SK-N-SH (cell line): Measurements from ENCODE around the gene SLCO3A1. TPM values are rescaled to one million over a fixed set of nuclear protein-coding genes. Genes with fewer than 3 reads are reported as not detected.

Experiments
- CTCF ChIA-PET: fragments of 300-600, 350-600 bp; formaldehyde crosslinking; extraction: SDS; loops from one replicate; lab custom pipeline; 2021; lab: Yijun Ruan, JAX
- POLR2A ChIA-PET: fragments of 350-600 bp; sonication (Branson Sonifier 250); formaldehyde crosslinking; extraction: SDS; loops from one replicate; lab custom pipeline; 2020; ENCODE audit warnings: antibody characterized with exemption, inconsistent platforms; lab: Yijun Ruan, JAX
- DNase-seq: peaks from one replicate; pipeline ENCODE4 v3.0.0; 2012
- H2AFZ ChIP-seq: fragments of 200-600 bp; sonication (generic); 2 replicates; pipeline ENCODE4 v1.8.1; 2016; ENCODE audit warnings: antibody characterized with exemption, mild to moderate bottlenecking, low read depth
- H3F3A ChIP-seq: fragments of 200-600 bp; sonication (generic); replicated peaks from 2 replicates; pipeline ENCODE3; 2016; ENCODE audit warnings: antibody characterized with exemption, mild to moderate bottlenecking; ENCODE audit not compliant: insufficient read depth
- H3K27ac ChIP-seq, 2 experiments: fragments of 200-500 bp in 1 of 2; fragments of 200-600 bp in 1 of 2; sonication (Bioruptor generic) in 1 of 2; sonication (generic), shearing (Covaris generic) in 1 of 2; 2 replicates each; pipeline versions ENCODE4 v1.5.1 to v1.6.1; 2014 to 2016; ENCODE audit warnings: low read depth in 2 of 2, inconsistent platforms in 1 of 2, low read length in 1 of 2, mild to moderate bottlenecking in 1 of 2, mixed read lengths in 1 of 2
- H3K27me3 ChIP-seq: fragments of 200-600 bp; sonication (generic), shearing (Covaris generic); 2 replicates; pipeline ENCODE4 v1.6.1; 2016; ENCODE audit warnings: mixed run types; ENCODE audit not compliant: insufficient read depth
- H3K36me3 ChIP-seq, 2 experiments: fragments of 200-500 bp in 1 of 2; fragments of 200-600 bp in 1 of 2; sonication (Bioruptor generic) in 1 of 2; sonication (generic) in 1 of 2; replicated peaks in 1 of 2; 2 replicates each; pipeline versions ENCODE3 to v1.5.1; 2014 to 2016; ENCODE audit warnings: low read length in 1 of 2, mild to moderate bottlenecking in 1 of 2; ENCODE audit not compliant: insufficient read depth in 2 of 2, control insufficient read depth in 1 of 2
- H3K4me1 ChIP-seq, 2 experiments: fragments of 200-500 bp in 1 of 2; fragments of 200-600 bp in 1 of 2; sonication (Bioruptor generic) in 1 of 2; sonication (generic), shearing (Covaris generic) in 1 of 2; 2 replicates each; pipeline versions ENCODE4 v1.5.1 to v1.6.1; 2014 to 2016; ENCODE audit warnings: low read depth in 1 of 2, low read length in 1 of 2, mixed run types in 1 of 2; ENCODE audit not compliant: insufficient read depth in 2 of 2, control insufficient read depth in 1 of 2
- H3K4me2 ChIP-seq: fragments of 200-600 bp; sonication (generic), shearing (Covaris generic); 2 replicates; pipeline ENCODE4 v1.6.1; 2017; ENCODE audit warnings: mixed run types
- H3K4me3 ChIP-seq, 2 experiments: fragments of 200-500 bp in 1 of 2; fragments of 200-600 bp in 1 of 2; sonication (Bioruptor generic) in 1 of 2; sonication (generic), shearing (Covaris generic) in 1 of 2; 2 replicates each; pipeline versions ENCODE4 v1.5.1 to v1.8.1; 2014 to 2016; ENCODE audit warnings: low read depth in 2 of 2, inconsistent platforms in 1 of 2, low read length in 1 of 2, mild to moderate bottlenecking in 1 of 2, mixed read lengths in 1 of 2, moderate library complexity in 1 of 2
- H3K79me2 ChIP-seq: fragments of 200-600 bp; sonication (generic); 2 replicates; pipeline ENCODE4 v1.8.1; 2017; ENCODE audit warnings: mild to moderate bottlenecking; ENCODE audit not compliant: insufficient read depth
- H3K9ac ChIP-seq: fragments of 200-600 bp; sonication (generic); 2 replicates; pipeline ENCODE4 v1.6.1; 2017; ENCODE audit warnings: mixed run types
- H3K9me2 ChIP-seq: fragments of 200-600 bp; sonication (generic); 2 replicates; pipeline ENCODE4 v1.6.1; 2017; ENCODE audit warnings: mixed run types
- H3K9me3 ChIP-seq: fragments of 200-600 bp; sonication (generic); 2 replicates; pipeline ENCODE4 v1.6.1; 2017; ENCODE audit warnings: mixed run types, mild to moderate bottlenecking, moderate library complexity
- H4K20me1 ChIP-seq: fragments of 200-600 bp; sonication (generic); 2 replicates; pipeline ENCODE4 v1.6.1; 2017; ENCODE audit warnings: mild to moderate bottlenecking, mixed run types; ENCODE audit not compliant: insufficient read depth
- CHD2 ChIP-seq: fragments of 150-350 bp; IDR thresholded peaks from 2 replicates; pipeline ENCODE4 v1.6.1; 2018; ENCODE audit warnings: low read length; ENCODE audit not compliant: partially characterized antibody
- MEF2A ChIP-seq: IDR thresholded peaks from 2 replicates; pipeline ENCODE4 v1.4.0; 2012; ENCODE audit warnings: low read depth, borderline replicate concordance
- RAD21 ChIP-seq: IDR thresholded peaks from 2 replicates; pipeline ENCODE4 v1.6.1; 2012; ENCODE audit warnings: mild to moderate bottlenecking, low read length
- REST ChIP-seq: IDR thresholded peaks from 2 replicates; pipeline ENCODE4 v1.6.1; 2012; ENCODE audit warnings: mild to moderate bottlenecking, low read depth, low read length, moderate library complexity
- SMC3 ChIP-seq: IDR thresholded peaks from 2 replicates; pipeline ENCODE4 v1.6.1; 2012; ENCODE audit warnings: low read depth, low read length, improper control_type of control experiment
- ZBTB33 ChIP-seq: IDR thresholded peaks from 2 replicates; pipeline ENCODE4 v1.4.0; 2012; ENCODE audit warnings: low read depth, borderline replicate concordance
- WGBS: methylation state at CpG from one replicate; pipeline ENCODE4 v1.1.6; 2017; ENCODE audit warnings: low lambda C conversion rate; 5-methylcytosine and 5-hydroxymethylcytosine counted together
- polyA plus RNA-seq, 3 experiments: library from polyadenylated mRNA; depleted of rRNA; stranded (reverse); fragments of >200 nt; gene quantifications; 2 replicates each; pipeline ENCODE4 v1.2.3, GENCODE V29; 2012

Gene SLCO3A1
- polyA plus RNA-seq, 1 of the 3 experiments (the other 2 are of a cell fraction): 19.7 TPM

DNA sequence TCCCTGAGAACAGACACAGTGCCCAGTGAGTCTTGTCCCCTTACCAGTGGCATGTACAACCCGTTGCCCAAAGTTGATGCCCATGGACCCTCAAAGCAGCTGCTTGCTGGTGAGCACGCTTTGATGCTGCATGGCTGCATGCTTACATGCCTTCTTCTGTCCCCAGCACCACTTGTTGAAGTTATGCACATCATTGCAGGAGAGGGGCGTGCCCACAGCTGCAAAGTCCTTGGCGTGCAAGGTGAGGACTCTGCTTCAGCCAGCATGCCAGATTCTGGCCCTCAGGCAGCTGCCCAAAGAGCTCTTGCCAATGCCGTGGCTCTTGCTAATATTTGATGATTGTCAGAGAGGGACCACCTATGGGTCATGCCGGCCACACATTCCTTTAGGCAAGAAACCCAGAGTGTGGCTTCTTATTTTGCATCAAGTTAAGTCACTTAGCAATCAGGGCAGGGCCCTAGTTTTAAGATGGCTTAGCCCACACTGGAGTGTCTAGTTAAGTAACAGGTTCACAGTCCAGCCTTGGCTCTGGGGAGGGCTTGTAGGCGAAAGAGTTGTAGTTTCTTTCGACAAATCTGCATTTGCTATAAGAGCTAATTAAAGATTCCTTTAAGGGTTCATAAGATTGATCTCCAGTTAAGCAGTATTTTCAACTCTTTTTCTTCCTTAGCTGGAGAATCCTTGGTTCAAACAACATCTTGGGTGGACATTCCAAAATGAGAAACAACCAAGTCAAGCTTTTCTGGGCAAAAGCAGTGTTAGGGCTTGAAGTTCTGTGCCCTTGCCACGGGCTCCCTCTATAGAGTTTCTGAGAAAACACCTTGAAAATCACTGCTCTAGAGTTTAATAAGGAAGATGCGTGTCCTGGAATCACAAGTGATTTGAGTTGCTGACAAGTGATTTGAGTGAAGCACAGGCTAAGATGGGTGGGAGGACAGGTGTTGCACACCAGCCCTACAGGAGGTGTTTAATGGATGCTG is 128.6 kb downstream of the SLCO3A1 start:
- Histone ChIP-seq H3K9me3 (no peaks in the 10 kb centered on the region), H3K9ac (no peak overlapping the region), H3K4me2 (no peak overlapping the region), H3K4me1 (peaks cover 0 to 4% of the 10 kb centered on the region in 2 experiments; a peak in 1 of 4 replicates), H4K20me1 (no peaks in the 10 kb centered on the region), H3K27me3 (no peaks in the 10 kb centered on the region), H3K36me3 (no peaks in the 10 kb centered on the region), H3K9me2 (no peaks in the 10 kb centered on the region), H2AFZ (no peak overlapping the region), H3K4me3 (no peak overlapping the region), H3F3A (no peaks in the 10 kb centered on the region), H3K79me2 (peaks cover 8% of the 10 kb centered on the region; the same call in 1 of the 2 replicates), H3K27ac (no peak overlapping the region)
- no peak for DNase-seq
- ChIA-PET POLR2A (no interaction called here), CTCF (interaction anchor here (1.1 kb wide), 1 partner anchor 14 kb away, joined by 3 read pairs; no protein-coding TSS in a partner anchor)
- 88% methylated on average over 9 of the region's 10 CpGs for WGBS
- no peak for TF ChIP-seq SMC3
- 0 out of 2 replicates have a peak, but pooled peaks have one; percentile 6 for TF ChIP-seq RAD21

- H3K27me3 ChIP-seq: no peaks in the 10 kb centered on the region
- no peaks in the 10 kb centered on the region for H3K9me2 ChIP-seq
- no peaks in the 10 kb centered on the region for H3K36me3 ChIP-seq
- peaks cover 0 to 4% of the 10 kb centered on the region in 2 experiments; a peak in 1 of 4 replicates for H3K4me1 ChIP-seq
- H3K4me3 ChIP-seq: no peak overlapping the region
- H3F3A ChIP-seq: no peaks in the 10 kb centered on the region
- TF ChIP-seq REST (no peak), CHD2 (no peak), MEF2A (no peak), ZBTB33 (no peak)
- ChIA-PET POLR2A (no interaction called here), CTCF (interaction anchor here (1.0 kb wide), 1 partner anchor 94 kb away, joined by 4 read pairs; no protein-coding TSS in a partner anchor)
- no peak overlapping the region for H3K4me2 ChIP-seq
- H3K9me3 ChIP-seq: no peaks in the 10 kb centered on the region
- H3K79me2 ChIP-seq: peaks cover 8% of the 10 kb centered on the region
- 93% methylated on average over 7 of the region's 7 CpGs for WGBS
- no peak overlapping the region for H3K27ac ChIP-seq
- H4K20me1 ChIP-seq: 0 out of 2 replicates have a peak, but pooled peaks cover 3% of the 10 kb centered on the region
- no peak overlapping the region for H3K9ac ChIP-seq
- no peak overlapping the region for H2AFZ ChIP-seq
- no peak for DNase-seq
Measured at GRCh38 chr15:91983729-91984340, 130.3 kb downstream of the SLCO3A1 start.
